Upper lobe of left lung (tissue), 6 donors: ENCODE results near the gene KIF25. TPM values are rescaled to one million over a fixed set of nuclear protein-coding genes. Genes with fewer than 3 reads are reported as not detected.

Source experiments
- ATAC-seq, 2 donors: fragments of 200-7000 bp; cut with Tn5 transposase; one replicate each; pipeline ENCODE4 v1.9.1; 2022; ENCODE audit warnings: mild to moderate bottlenecking in 2 of 2, moderate library complexity in 2 of 2; ENCODE audit not compliant: low FRiP score in 2 of 2
- DNase-seq, 2 donors: peaks; one replicate each; pipeline ENCODE4 v3.0.0-alpha.2; 2019 to 2020
- H3K27ac ChIP-seq, 4 donors: fragments of 200-600 bp; sonication (generic); one replicate each; pipeline ENCODE4 v1.5.1; 2016 to 2019
- H3K27me3 ChIP-seq, 4 donors: fragments of 200-600 bp; sonication (generic); one replicate each; pipeline ENCODE4 v1.5.1; 2017 to 2019
- H3K36me3 ChIP-seq, 4 donors: fragments of 200-600 bp; sonication (generic); one replicate each; pipeline ENCODE4 v1.5.1; 2016 to 2019
- H3K4me1 ChIP-seq, 4 donors: fragments of 200-600 bp; sonication (generic); one replicate each; pipeline ENCODE4 v1.5.1; 2018 to 2019
- H3K4me3 ChIP-seq, 4 donors: fragments of 200-600 bp; sonication (generic); one replicate each; pipeline ENCODE4 v1.5.1; 2017 to 2019; ENCODE audit warnings: mild to moderate bottlenecking in 2 of 4, moderate library complexity in 1 of 4
- H3K9me3 ChIP-seq, 4 donors: fragments of 200-600 bp; sonication (generic); one replicate each; pipeline ENCODE4 v1.5.1; 2018 to 2019
- CTCF ChIP-seq, 6 experiments: fragments of 450-650 bp in 4 of 6; fragments of 200-600 bp in 2 of 6; sonication (generic) in 2 of 6; IDR thresholded peaks; one replicate each; pipeline ENCODE4 v1.5.1; 2016 to 2019; ENCODE audit warnings: antibody characterized with exemption in 6 of 6
- EP300 ChIP-seq, 4 donors: sonication (generic); formaldehyde crosslinking; IDR thresholded peaks; one replicate each; pipeline ENCODE4 v1.5.1; 2017; ENCODE audit warnings: antibody characterized with exemption in 4 of 4, control low read depth in 2 of 4
- POLR2A ChIP-seq, 4 donors: fragments of 450-650 bp; IDR thresholded peaks; one replicate each; pipeline ENCODE4 v1.5.1; 2016 to 2017; ENCODE audit warnings: antibody characterized with exemption in 4 of 4, mild to moderate bottlenecking in 2 of 4
- POLR2AphosphoS5 ChIP-seq, 2 donors: sonication (generic); formaldehyde crosslinking; IDR thresholded peaks; one replicate each; pipeline ENCODE4 v1.5.1; 2017; ENCODE audit warnings: antibody characterized with exemption in 2 of 2
- WGBS, 2 donors: methylation state at CpG; one replicate each; pipeline ENCODE4 v1.1.5; 2017 to 2018; 5-methylcytosine and 5-hydroxymethylcytosine counted together
- total RNA-seq, 6 donors: library from RNA; depleted of rRNA in 4 of 6; stranded (reverse); fragments of >200 nt in 4 of 6; gene quantifications; one replicate each; pipeline versions ENCODE4 v1.1.0 to v1.2.1, GENCODE V29; 2016 to 2021
- donor health status: DM: no; HTN: no; CAD: no; lungs with moderate emphysema.
- donor health status: DM: no; HTN: yes; CAD: no; lungs with severe emphysema.

KIF25 gene
- total RNA-seq, 6 donors from 2014 or later, result 0.17 to 0.54 (median 0.30) TPM; not detected in 3

- Histone ChIP-seq H3K9me3 (no peaks in the 10 kb centered on the region), H3K27me3 (no peaks in the 10 kb centered on the region), H3K4me3 (no peak overlapping the region), H3K27ac (no peak overlapping the region), H3K4me1 (peaks cover 2 to 12% (median 8%) of the 10 kb centered on the region in 4 donors), H3K36me3 (peaks cover 0 to 3% (median 0%) of the 10 kb centered on the region in 4 donors)
- no peak for DNase-seq
- ATAC-seq, result no peak
- TF ChIP-seq EP300 (IDR thresholded peaks at IDR 0.05) (no peak), CTCF (IDR thresholded peaks at IDR 0.05) (no peak), POLR2AphosphoS5 (IDR thresholded peaks at IDR 0.05) (no peak), POLR2A (IDR thresholded peaks at IDR 0.05) (no peak)
- 93 to 95% methylated on average over 15 to 27 of the region's 27 CpGs for WGBS, 2 donors
Measured at GRCh38 chr6:167976708-167977107, 20.8 kb upstream of the KIF25 start.

- H3K4me1 ChIP-seq, result peaks cover 2 to 12% (median 8%) of the 10 kb centered on the region in 4 donors
- no peak for ATAC-seq
- 95 to 96% methylated on average over 35 to 37 of the region's 43 CpGs for WGBS, 2 donors
- TF ChIP-seq POLR2AphosphoS5 (IDR thresholded peaks at IDR 0.05), result no peak
- TF ChIP-seq POLR2A (IDR thresholded peaks at IDR 0.05), result no peak
- TF ChIP-seq CTCF (IDR thresholded peaks at IDR 0.05), result no peak
- no peak for TF ChIP-seq EP300 (IDR thresholded peaks at IDR 0.05)
- no peaks in the 10 kb centered on the region for H3K9me3 ChIP-seq
- no peak for DNase-seq
- peaks cover 0 to 3% (median 0%) of the 10 kb centered on the region in 4 donors for H3K36me3 ChIP-seq
- no peak overlapping the region for H3K4me3 ChIP-seq
- H3K27ac ChIP-seq, result no peak overlapping the region
- H3K27me3 ChIP-seq, result no peaks in the 10 kb centered on the region
Measured at GRCh38 chr6:167977717-167978467, 19.6 kb upstream of the KIF25 start.

GRCh38 chr6:167978607-167979006 is 18.9 kb upstream of the KIF25 start:
- Histone ChIP-seq H3K4me3 (no peak overlapping the region), H3K27ac (no peak overlapping the region), H3K9me3 (no peaks in the 10 kb centered on the region), H3K27me3 (no peaks in the 10 kb centered on the region), H3K36me3 (no peaks in the 10 kb centered on the region), H3K4me1 (peaks cover 2 to 12% (median 8%) of the 10 kb centered on the region in 4 donors)
- TF ChIP-seq POLR2A (IDR thresholded peaks at IDR 0.05) (no peak), POLR2AphosphoS5 (IDR thresholded peaks at IDR 0.05) (no peak), EP300 (IDR thresholded peaks at IDR 0.05) (no peak), CTCF (IDR thresholded peaks at IDR 0.05) (no peak)
- DNase-seq, result no peak
- ATAC-seq, result no peak
- 67 to 80% methylated on average over 7 of the region's 7 CpGs for WGBS, 2 donors

- Histone ChIP-seq H3K9me3 (no peaks in the 10 kb centered on the region), H3K4me1 (peaks cover 2 to 11% (median 8%) of the 10 kb centered on the region in 4 donors), H3K4me3 (no peak overlapping the region), H3K27me3 (no peaks in the 10 kb centered on the region), H3K27ac (no peak overlapping the region), H3K36me3 (no peaks in the 10 kb centered on the region)
- TF ChIP-seq POLR2AphosphoS5 (IDR thresholded peaks at IDR 0.05), result no peak
- no peak for TF ChIP-seq CTCF (IDR thresholded peaks at IDR 0.05)
- TF ChIP-seq POLR2A (IDR thresholded peaks at IDR 0.05), result no peak
- TF ChIP-seq EP300 (IDR thresholded peaks at IDR 0.05), result no peak
- DNase-seq (no peak), ATAC-seq (no peak)
- WGBS, 2 donors, result 86 to 90% methylated on average over 12 of the region's 12 CpGs
Measured at GRCh38 chr6:167979436-167980139, 17.9 kb upstream of the KIF25 start.
